HCT116 (cell line): ENCODE data around the gene PLPPR2. TPM values are rescaled to one million over a fixed set of nuclear protein-coding genes. Genes with fewer than 3 reads are reported as not detected.
"Not testable (repeated sequence)": the region's sequence is repeated elsewhere in the genome, so short reads cannot be mapped to it uniquely, and the experiment has no call there.

Experiments used
- ATAC-seq: fragments of 200-7000 bp; cut with Tn5 transposase; 2 replicates; pipeline ENCODE4 v1.9.1; 2020; ENCODE audit warnings: mild to moderate bottlenecking, moderate library complexity
- BruUV-seq: library from RNA; stranded (reverse); fragments of 400-500 nt; replicated peaks from 2 replicates; lab custom pipeline; 2021; lab: Mats Ljungman, UMichigan
- CTCF ChIA-PET: fragments of 300-600 bp; sonication (Branson Sonifier 250); formaldehyde crosslinking; loops from one replicate; lab custom pipeline; 2021; ENCODE audit warnings: antibody characterized with exemption; lab: Charles Lee
- POLR2A ChIA-PET: fragments of 300-600, 350-600 bp; sonication (Branson Sonifier 250); formaldehyde crosslinking; loops from one replicate; lab custom pipeline; 2021; ENCODE audit warnings: antibody characterized with exemption; lab: Charles Lee
- RAD21 ChIA-PET, 2 experiments: fragments of 300-600 bp; sonication (Branson Sonifier 250); formaldehyde crosslinking; loops; one replicate each; lab custom pipeline; 2023; ENCODE audit warnings: low total read pairs in 2 of 2; ENCODE audit not compliant: uncharacterized antibody in 2 of 2, unreplicated experiment in 2 of 2, low non-redundant PET in 1 of 2; lab: Charles Lee
- DNase-seq: peaks from one replicate; pipeline ENCODE4 v3.0.0-alpha.2; 2010; ENCODE audit warnings: low read depth, low spot score
- H2AFZ ChIP-seq: fragments of 200-600 bp; shearing (Covaris generic), sonication (generic); 2 replicates; pipeline ENCODE4 v1.6.1; 2017; ENCODE audit warnings: low read depth, mixed run types, mixed read lengths, antibody characterized with exemption, low read length; ENCODE audit not compliant: poor library complexity, severe bottlenecking
- H3K27ac ChIP-seq: 2 replicates; pipeline ENCODE4 v1.5.1; 2012; ENCODE audit warnings: low read depth, low read length
- H3K27me3 ChIP-seq: fragments of 200-600 bp; sonication (generic); 2 replicates; pipeline ENCODE4 v1.6.1; 2016; ENCODE audit warnings: mixed run types, low read length, mixed read lengths; ENCODE audit not compliant: insufficient read depth
- H3K36me3 ChIP-seq, 2 experiments: fragments of 200-500 bp in 1 of 2; fragments of 200-600 bp in 1 of 2; sonication (Bioruptor generic) in 1 of 2; sonication (generic) in 1 of 2; 2 replicates each; pipeline versions ENCODE4 v1.5.1 to v1.6.1; 2014 to 2016; ENCODE audit warnings: low read length in 2 of 2, inconsistent platforms in 1 of 2, mixed read lengths in 1 of 2, mixed run types in 1 of 2; ENCODE audit not compliant: insufficient read depth in 2 of 2, control insufficient read depth in 1 of 2
- H3K4me1 ChIP-seq, 2 experiments: fragments of 200-600 bp in 1 of 2; sonication (generic) in 1 of 2; 2 replicates each; pipeline versions ENCODE4 v1.5.1 to v1.6.1; 2012 to 2017; ENCODE audit warnings: low read length in 2 of 2, inconsistent platforms in 1 of 2, mild to moderate bottlenecking in 1 of 2, mixed read lengths in 1 of 2, mixed run types in 1 of 2, moderate library complexity in 1 of 2; ENCODE audit not compliant: insufficient read depth in 2 of 2, control insufficient read depth in 1 of 2
- H3K4me2 ChIP-seq: fragments of 200-600 bp; sonication (generic); 2 replicates; pipeline ENCODE4 v1.6.1; 2017; ENCODE audit warnings: mixed run types, low read length, mixed read lengths
- H3K4me3 ChIP-seq, 2 experiments: fragments of 200-600 bp in 1 of 2; sonication (generic) in 1 of 2; replicated peaks in 1 of 2; 2 replicates each; pipeline ENCODE4 v1.5.1; 2011 to 2016; ENCODE audit warnings: low read length in 2 of 2, control low read depth in 1 of 2, low read depth in 1 of 2, mild to moderate bottlenecking in 1 of 2, mixed read lengths in 1 of 2, mixed run types in 1 of 2
- H3K79me2 ChIP-seq: fragments of 200-600 bp; sonication (generic); 2 replicates; pipeline ENCODE4 v1.6.1; 2017; ENCODE audit warnings: mild to moderate bottlenecking, mixed run types, low read length, moderate library complexity, mixed read lengths; ENCODE audit not compliant: insufficient read depth
- H3K9ac ChIP-seq: fragments of 200-600 bp; sonication (generic); 2 replicates; pipeline ENCODE4 v1.6.1; 2016; ENCODE audit warnings: low read length, mixed read lengths
- H3K9me2 ChIP-seq: fragments of 200-600 bp; sonication (generic), shearing (Covaris generic); 2 replicates; pipeline ENCODE4 v1.6.1; 2017; ENCODE audit warnings: mixed run types, mild to moderate bottlenecking, moderate library complexity; ENCODE audit not compliant: insufficient read depth
- H3K9me3 ChIP-seq, 2 experiments: fragments of 200-500 bp in 1 of 2; fragments of 200-600 bp in 1 of 2; sonication (Bioruptor generic) in 1 of 2; sonication (generic) in 1 of 2; 2 replicates each; pipeline ENCODE4 v1.6.1; 2014 to 2017; ENCODE audit warnings: low read length in 2 of 2, mixed read lengths in 2 of 2, inconsistent platforms in 1 of 2, low read depth in 1 of 2, mild to moderate bottlenecking in 1 of 2, mixed run types in 1 of 2, moderate library complexity in 1 of 2; ENCODE audit not compliant: control insufficient read depth in 1 of 2, insufficient read depth in 1 of 2
- H4K20me1 ChIP-seq: fragments of 200-600 bp; sonication (generic), shearing (Covaris generic); 2 replicates; pipeline ENCODE4 v1.6.1; 2017; ENCODE audit warnings: mixed run types, mild to moderate bottlenecking, moderate library complexity; ENCODE audit not compliant: insufficient read depth
- ELF1 ChIP-seq: IDR thresholded peaks from 2 replicates; pipeline ENCODE4 v1.6.1; 2012; ENCODE audit warnings: low read depth, borderline replicate concordance
- EZH2 ChIP-seq: fragments of 200-600 bp; sonication (generic); IDR thresholded peaks from 2 replicates; pipeline ENCODE4 v1.6.1; 2017; ENCODE audit warnings: antibody characterized with exemption, mixed run types
- JUND ChIP-seq: IDR thresholded peaks from 2 replicates; pipeline ENCODE4 v1.6.1; 2012
- MAX ChIP-seq: IDR thresholded peaks from 2 replicates; pipeline ENCODE4 v1.6.1; 2012
- POLR2AphosphoS5 ChIP-seq: IDR thresholded peaks from 2 replicates; pipeline ENCODE4 v1.6.1; 2011; ENCODE audit warnings: mild to moderate bottlenecking, low read depth, low read length, moderate library complexity
- SIN3A ChIP-seq: IDR thresholded peaks from 2 replicates; pipeline ENCODE4 v1.6.1; 2012; ENCODE audit warnings: low read depth
- SRF ChIP-seq: IDR thresholded peaks from 2 replicates; pipeline ENCODE4 v1.6.1; 2012; ENCODE audit warnings: low read depth
- TCF7L2 ChIP-seq: IDR thresholded peaks from 2 replicates; pipeline ENCODE4 v1.7.0; 2011; ENCODE audit warnings: borderline replicate concordance, inconsistent platforms; ENCODE audit not compliant: insufficient read depth, insufficient read length; ENCODE audit errors: extremely low read depth
- intact Hi-C: fragments of 100-400 bp; cut with micrococcal nuclease; formaldehyde crosslinking; loops from 2 replicates; pipeline ENCODE4 v1.10.0; 2022
- total RNA-seq: library from RNA; stranded (reverse); gene quantifications from one replicate; pipeline ENCODE4 v1.2.1, GENCODE V29; 2021; ENCODE audit not compliant: unreplicated experiment

The PLPPR2 gene
- total RNA-seq, 1 experiment from 2014 or later: 23.2 TPM

- no peak for TF ChIP-seq POLR2AphosphoS5
These were observed 22.4 kb upstream of the PLPPR2 start (continued) for GRCh38 chr19:11332822-11333221.

GRCh38 chr19:11333838-11334237, 21.4 kb upstream of the PLPPR2 start:
- H3K27me3 ChIP-seq, BruUV-seq, H2AFZ ChIP-seq, H3K4me1 ChIP-seq, H3K4me2 ChIP-seq, H3K27ac ChIP-seq, H3K9ac ChIP-seq, H4K20me1 ChIP-seq, POLR2A ChIA-PET, H3K9me3 ChIP-seq, RAD21 ChIA-PET, H3K4me3 ChIP-seq, DNase-seq, intact Hi-C loops, CTCF ChIA-PET, H3K79me2 ChIP-seq, H3K9me2 ChIP-seq: not testable (repeated sequence)
- 0 out of 2 replicates have a peak, but pooled peaks have one; percentile 20 for ATAC-seq
- H3K36me3 ChIP-seq: peaks cover 7 to 16% of the 10 kb centered on the region in 2 experiments

GRCh38 chr19:11335449-11336146, 19.6 kb upstream of the PLPPR2 start:
- Histone ChIP-seq H3K9me2 (no peaks in the 10 kb centered on the region), H3K36me3 (peaks cover 7 to 16% of the 10 kb centered on the region in 2 experiments), H3K4me1 (peaks cover 6 to 18% of the 10 kb centered on the region in 2 experiments), H3K27ac (no peak overlapping the region), H3K9me3 (no peaks in the 10 kb centered on the region), H4K20me1 (no peaks in the 10 kb centered on the region), H3K4me3 (no peak overlapping the region), H3K9ac (no peak overlapping the region), H3K79me2 (no peaks in the 10 kb centered on the region), H3K27me3 (no peaks in the 10 kb centered on the region), H2AFZ (no peak overlapping the region), H3K4me2 (no peak overlapping the region)
- TF ChIP-seq SIN3A: no peak
- TF ChIP-seq ELF1: no peak
- no peak for TF ChIP-seq EZH2
- TF ChIP-seq SRF: no peak
- TF ChIP-seq TCF7L2: no peak
- TF ChIP-seq JUND: no peak
- TF ChIP-seq MAX: no peak
- DNase-seq: no peak
- RAD21 ChIA-PET: no interaction called here
- POLR2A ChIA-PET: no interaction called here
- no TSS peak for BruUV-seq
- intact Hi-C loops: no loop called here
- CTCF ChIA-PET: no interaction called here
- ATAC-seq: no peak
